Pancreas (tissue), 10 donors: ENCODE data around the gene NTNG1. TPM values are rescaled to one million over a fixed set of nuclear protein-coding genes. Genes with fewer than 3 reads are reported as not detected.

Experiments
- ATAC-seq, 4 donors: fragments of 200-7000 bp; cut with Tn5 transposase; one replicate each; pipeline versions ENCODE4 v1.8.0 to v1.9.1; 2020; ENCODE audit warnings: mild to moderate bottlenecking in 4 of 4, moderate library complexity in 4 of 4
- DNase-seq, 6 donors: peaks; one replicate each; pipeline ENCODE4 v3.0.0-alpha.2; 2020
- FAIRE-seq: peaks from 2 replicates; lab custom pipeline; 2012; peaks lifted over from hg19 to GRCh38; lab: Jason Lieb, UNC
- H3K27ac ChIP-seq, 4 donors: fragments of 200-600 bp; sonication (generic); 1 replicate in 3 of 4; 2 replicates in 1 of 4; pipeline versions ENCODE4 v1.5.0 to v1.8.0; 2020
- H3K27me3 ChIP-seq, 4 donors: fragments of 200-600 bp; one replicate each; pipeline ENCODE4 v1.8.0; 2021
- H3K36me3 ChIP-seq, 3 donors: fragments of 200-600 bp; sonication (generic) in 1 of 3; one replicate each; pipeline versions ENCODE4 v1.5.0 to v1.8.0; 2020 to 2021
- H3K4me1 ChIP-seq, 3 donors: fragments of 200-600 bp; one replicate each; pipeline ENCODE4 v1.8.0; 2021
- H3K4me3 ChIP-seq, 4 donors: fragments of 200-600 bp; sonication (generic) in 2 of 4; one replicate each; pipeline versions ENCODE4 v1.5.0 to v1.8.0; 2020 to 2021
- H3K9me3 ChIP-seq, 4 donors: fragments of 200-600 bp; one replicate each; pipeline ENCODE4 v1.8.0; 2021
- CTCF ChIP-seq, 4 donors: fragments of 200-600 bp; sonication (generic) in 3 of 4; IDR thresholded peaks; one replicate each; pipeline versions ENCODE4 v1.5.0 to v1.8.0; 2021; ENCODE audit warnings: antibody characterized with exemption in 4 of 4
- whole genome bisulfite sequencing, 2 donors: extraction: QIAGEN DNeasy Blood & Tissue Kit; methylation state at CpG; one replicate each; pipeline ENCODE4 v1.1.7; 2013; 5-methylcytosine and 5-hydroxymethylcytosine counted together
- intact Hi-C, 3 donors: fragments of 100-400 bp; cut with DNase I; formaldehyde crosslinking; loops; one replicate each; pipeline versions ENCODE4 v1.11.1 to v1.14.2; 2022
- polyA plus RNA-seq, 2 donors: library from polyadenylated mRNA; stranded (reverse); fragments of 200-250 nt; gene quantifications; one replicate each; pipeline ENCODE4 v1.2.3, GENCODE V29; 2013
- total RNA-seq, 6 donors: library from RNA; stranded (reverse); fragmentation: NEBNext Ultra II Directional in 4 of 6; extraction: Animal tissue kit (Norgen Biotek cat#: 25700) in 4 of 6; gene quantifications; one replicate each; pipeline versions ENCODE4 v1.2.1 to v1.2.4, GENCODE V29; 2021 to 2023
- donor health status: healthy with polysubstance abuse.
- donor health status: DM: no; HTN: no; CAD: no; lungs with moderate emphysema.
- donor health status: DM: no; HTN: no; CAD: no.
- donor health status: control.
- donor health status: control.
- donor health status: Bipolar disorder and iron deficiency.
- donor health status: DM: yes; HTN: yes; CAD: no.
- donor health status: DM: no; HTN: no; CAD: no.
- donor health status: DM: no; HTN: no; CAD: no.
- donor health status: DM: yes; HTN: yes; CAD: no.

Gene NTNG1
- total and polyA plus RNA-seq, 8 donors: 0.04 to 1.3 (median 0.23) TPM; not detected in 1

- Histone ChIP-seq H3K36me3 (no peaks in the 10 kb centered on the region), H3K4me1 (no peaks in the 10 kb centered on the region), H3K4me3 (no peak overlapping the region), H3K27me3 (no peaks in the 10 kb centered on the region), H3K9me3 (no peaks in the 10 kb centered on the region), H3K27ac (no peak overlapping the region)
- FAIRE-seq (no peak), ATAC-seq (no peak), DNase-seq (no peak)
- 77 to 86% methylated on average over 6 of the region's 6 CpGs for WGBS, 2 donors
- intact Hi-C loops: no loop called here
- TF ChIP-seq CTCF (IDR thresholded peaks at IDR 0.05): no peak
Measured at GRCh38 chr1:107494061-107494460, 353.2 kb downstream of the NTNG1 start.

- no peak for TF ChIP-seq CTCF (IDR thresholded peaks at IDR 0.05)
- Histone ChIP-seq H3K4me1 (no peaks in the 10 kb centered on the region), H3K36me3 (no peaks in the 10 kb centered on the region), H3K4me3 (no peak overlapping the region), H3K27me3 (no peaks in the 10 kb centered on the region), H3K9me3 (no peaks in the 10 kb centered on the region), H3K27ac (no peak overlapping the region)
- WGBS, 2 donors: 5 to 12% methylated on average over 1 of the region's 1 CpG
- DNase-seq (no peak), FAIRE-seq (no peak), ATAC-seq (no peak)
- intact Hi-C loops: no loop called here
Measured at GRCh38 chr1:107496002-107496401, 355.2 kb downstream of the NTNG1 start.

GRCh38 chr1:107499139-107499744, 358.4 kb downstream of the NTNG1 start:
- 50 to 52% methylated on average over 4 of the region's 4 CpGs for WGBS, 2 donors
- no peaks in the 10 kb centered on the region for H3K9me3 ChIP-seq
- no peak for TF ChIP-seq CTCF (IDR thresholded peaks at IDR 0.05)
- ATAC-seq: no peak
- no peaks in the 10 kb centered on the region for H3K4me1 ChIP-seq
- no peaks in the 10 kb centered on the region for H3K27me3 ChIP-seq
- DNase-seq: no peak
- H3K36me3 ChIP-seq: no peaks in the 10 kb centered on the region
- intact Hi-C loops: no loop called here
- H3K27ac ChIP-seq: no peak overlapping the region
- no peak for FAIRE-seq
- no peak overlapping the region for H3K4me3 ChIP-seq

- no peak for FAIRE-seq
Measured at GRCh38 chr1:107501081-107501605, 360.3 kb downstream of the NTNG1 start.

More at GRCh38 chr1:107501081-107501605, 360.3 kb downstream of the NTNG1 start:
- Histone ChIP-seq H3K9me3 (no peaks in the 10 kb centered on the region), H3K4me1 (no peaks in the 10 kb centered on the region), H3K4me3 (no peak overlapping the region), H3K27ac (no peak overlapping the region), H3K36me3 (no peaks in the 10 kb centered on the region), H3K27me3 (no peaks in the 10 kb centered on the region)
- intact Hi-C loops: no loop called here
- WGBS, 2 donors: 65 to 80% methylated on average over 6 of the region's 6 CpGs
- no peak for DNase-seq
- ATAC-seq: no peak
- no peak for TF ChIP-seq CTCF (IDR thresholded peaks at IDR 0.05)
